Loucy (cell line): ENCODE results near the gene CACHD1.

ENCODE experiments used
- H2AFZ ChIP-seq: fragments of 200-600 bp; sonication (generic); 2 replicates; pipeline ENCODE4 v1.6.0; 2016; ENCODE audit warnings: antibody characterized with exemption, mild to moderate bottlenecking, low read length, moderate library complexity
- H3F3A ChIP-seq: fragments of 200-600 bp; 2 replicates; pipeline ENCODE4 v1.6.0; 2016; ENCODE audit warnings: antibody characterized with exemption, low read depth, mild to moderate bottlenecking
- H3K27me3 ChIP-seq: fragments of 200-600 bp; sonication (generic); 2 replicates; pipeline ENCODE4 v1.6.1; 2014; ENCODE audit warnings: low read length, mild to moderate bottlenecking; ENCODE audit not compliant: insufficient read depth, poor library complexity, severe bottlenecking
- H3K36me3 ChIP-seq: fragments of 200-600 bp; sonication (generic); 2 replicates; pipeline ENCODE4 v1.6.1; 2016; ENCODE audit warnings: low read length; ENCODE audit not compliant: insufficient read depth
- H3K4me1 ChIP-seq: fragments of 200-600 bp; sonication (generic); 2 replicates; pipeline ENCODE4 v1.5.1; 2014; ENCODE audit warnings: low read length, mild to moderate bottlenecking; ENCODE audit not compliant: insufficient read depth, poor library complexity, severe bottlenecking
- H3K4me2 ChIP-seq: fragments of 200-600 bp; sonication (generic); 2 replicates; pipeline ENCODE4 v1.6.0; 2014; ENCODE audit warnings: antibody characterized with exemption, low read length, low read depth, mild to moderate bottlenecking; ENCODE audit not compliant: poor library complexity, severe bottlenecking
- H3K4me3 ChIP-seq: fragments of 200-600 bp; sonication (generic); 2 replicates; pipeline ENCODE4 v1.5.1; 2014; ENCODE audit warnings: low read length, mild to moderate bottlenecking, mixed read lengths; ENCODE audit not compliant: poor library complexity, severe bottlenecking
- H3K79me2 ChIP-seq: fragments of 200-600 bp; sonication (generic); 2 replicates; pipeline ENCODE4 v1.6.1; 2014; ENCODE audit warnings: low read length; ENCODE audit not compliant: insufficient read depth
- H3K9ac ChIP-seq: fragments of 200-600 bp; sonication (generic); 2 replicates; pipeline ENCODE4 v1.6.0; 2014; ENCODE audit warnings: mild to moderate bottlenecking, low read depth, low read length, moderate library complexity; ENCODE audit not compliant: poor library complexity, severe bottlenecking
- H3K9me2 ChIP-seq: fragments of 200-600 bp; sonication (generic); replicated peaks from 2 replicates; pipeline ENCODE4 v1.6.1; 2016; ENCODE audit warnings: low read depth, low read length, mixed read lengths
- H3K9me3 ChIP-seq: fragments of 200-600 bp; sonication (generic); 2 replicates; pipeline ENCODE4 v1.6.1; 2014; ENCODE audit warnings: mild to moderate bottlenecking, antibody characterized with exemption, low read length, low read depth; ENCODE audit not compliant: insufficient read depth
- H4K20me1 ChIP-seq: fragments of 200-600 bp; sonication (generic); 2 replicates; pipeline ENCODE4 v1.6.0; 2014; ENCODE audit warnings: antibody characterized with exemption, low read length, mild to moderate bottlenecking; ENCODE audit not compliant: insufficient read depth, poor library complexity, severe bottlenecking
- CTCF ChIP-seq: fragments of 200-600 bp; sonication (generic); conservative IDR thresholded peaks from 2 replicates; pipeline ENCODE4 v1.5.1; 2014; ENCODE audit warnings: mild to moderate bottlenecking, antibody characterized with exemption, low read length
- EZH2phosphoT487 ChIP-seq: fragments of 200-600 bp; IDR thresholded peaks from 2 replicates; pipeline ENCODE4 v1.6.1; 2018; ENCODE audit warnings: antibody characterized with exemption, mild to moderate bottlenecking, moderate library complexity, borderline replicate concordance

CACHD1 gene

DNA sequence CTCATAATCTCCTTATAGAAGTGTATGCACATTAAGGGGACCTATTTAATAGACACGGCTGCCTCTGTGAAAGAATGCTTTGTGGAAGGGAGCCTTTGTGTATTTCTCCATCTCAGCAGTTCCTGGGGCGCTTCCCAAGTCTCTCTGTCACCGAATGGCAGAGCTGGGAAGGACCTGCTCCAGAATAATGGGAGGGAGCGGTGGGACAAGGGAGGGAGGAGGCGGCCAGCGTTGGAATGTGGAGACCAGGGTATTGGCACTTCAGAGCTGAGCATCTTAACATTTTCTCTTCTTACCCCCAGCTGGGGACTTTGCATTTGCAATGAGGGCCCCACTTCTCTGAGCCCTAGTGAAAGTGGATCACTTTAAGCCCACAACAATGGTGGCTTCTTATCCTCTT lies 23.9 kb downstream of the CACHD1 start:
- no peak overlapping the region for H2AFZ ChIP-seq
- H3K9me2 ChIP-seq: no peaks in the 10 kb centered on the region
- H4K20me1 ChIP-seq: no peaks in the 10 kb centered on the region
- H3K79me2 ChIP-seq: peaks cover 7% of the 10 kb centered on the region; the same call in 1 of the 2 replicates
- H3K4me2 ChIP-seq: no peak overlapping the region
- H3K4me1 ChIP-seq: peaks cover 20% of the 10 kb centered on the region
- H3F3A ChIP-seq: no peaks in the 10 kb centered on the region; the same call in 1 of the 2 replicates
- H3K4me3 ChIP-seq: no peak overlapping the region
- H3K27me3 ChIP-seq: no peaks in the 10 kb centered on the region
- H3K36me3 ChIP-seq: no peaks in the 10 kb centered on the region
- no peak overlapping the region for H3K9ac ChIP-seq
- H3K9me3 ChIP-seq: no peaks in the 10 kb centered on the region
- TF ChIP-seq EZH2phosphoT487: no peak
- TF ChIP-seq CTCF: no peak

GRCh38 chr1:64494659-64495058 lies 24.7 kb downstream of the CACHD1 start:
- Histone ChIP-seq H3K9me3 (no peaks in the 10 kb centered on the region), H3K4me1 (peaks cover 20% of the 10 kb centered on the region), H3K9ac (no peak overlapping the region), H3K27me3 (no peaks in the 10 kb centered on the region), H2AFZ (no peak overlapping the region), H3K4me3 (no peak overlapping the region), H3K4me2 (peak overlapping the region; percentile 12), H3F3A (no peaks in the 10 kb centered on the region; the same call in 1 of the 2 replicates), H4K20me1 (no peaks in the 10 kb centered on the region), H3K9me2 (no peaks in the 10 kb centered on the region), H3K36me3 (no peaks in the 10 kb centered on the region), H3K79me2 (peaks cover 7% of the 10 kb centered on the region; the same call in 1 of the 2 replicates)
- TF ChIP-seq CTCF: no peak
- no peak for TF ChIP-seq EZH2phosphoT487

- Histone ChIP-seq H3K79me2 (peaks cover 7% of the 10 kb centered on the region; the same call in 1 of the 2 replicates), H3K9me2 (no peaks in the 10 kb centered on the region), H3K4me1 (peaks cover 20% of the 10 kb centered on the region), H3K9ac (no peak overlapping the region), H3K4me3 (no peak overlapping the region), H3K4me2 (no peak overlapping the region), H3K36me3 (no peaks in the 10 kb centered on the region), H2AFZ (no peak overlapping the region), H4K20me1 (no peaks in the 10 kb centered on the region), H3F3A (no peaks in the 10 kb centered on the region), H3K9me3 (no peaks in the 10 kb centered on the region), H3K27me3 (no peaks in the 10 kb centered on the region)
- no peak for TF ChIP-seq EZH2phosphoT487
- no peak for TF ChIP-seq CTCF
These were observed 25.9 kb downstream of the CACHD1 start for GRCh38 chr1:64495878-64496277.
